H9 (cell line): Measurements from ENCODE around the gene C19orf85. TPM values are rescaled to one million over a fixed set of nuclear protein-coding genes. Genes with fewer than 3 reads are reported as not detected.
A peak's percentile ranks its signal among the peaks of the same experiment; 100 is the strongest.

Source experiments
- DNase-seq: peaks from one replicate; pipeline ENCODE4 v3.0.0-alpha.2; 2017
- H2AFZ ChIP-seq: one replicate; pipeline ENCODE4 v1.6.1; 2013; ENCODE audit warnings: mild to moderate bottlenecking, low read length, control low read depth, moderate library complexity
- H2AK5ac ChIP-seq: 2 replicates; pipeline ENCODE4 v1.6.1; 2013; ENCODE audit warnings: low read length, control low read depth, mixed read lengths; ENCODE audit not compliant: insufficient read length
- H2BK120ac ChIP-seq: one replicate; pipeline ENCODE4 v1.6.1; 2013; ENCODE audit warnings: low read depth, mild to moderate bottlenecking, low read length, control low read depth, inconsistent platforms; ENCODE audit not compliant: poor library complexity, severe bottlenecking
- H2BK12ac ChIP-seq: 2 replicates; pipeline ENCODE4 v1.6.1; 2013; ENCODE audit warnings: low read length, control low read depth, mixed read lengths, low read depth; ENCODE audit not compliant: insufficient read length
- H2BK15ac ChIP-seq: 2 replicates; pipeline ENCODE4 v1.6.1; 2013; ENCODE audit warnings: low read depth, low read length, control low read depth
- H2BK20ac ChIP-seq: one replicate; pipeline ENCODE4 v1.6.1; 2013; ENCODE audit warnings: low read depth, mild to moderate bottlenecking, low read length, control low read depth, inconsistent platforms; ENCODE audit not compliant: poor library complexity, severe bottlenecking
- H2BK5ac ChIP-seq: 2 replicates; pipeline ENCODE4 v1.6.1; 2013; ENCODE audit warnings: low read length, control low read depth, mixed read lengths; ENCODE audit not compliant: insufficient read length
- H3K14ac ChIP-seq: 2 replicates; pipeline ENCODE4 v1.6.1; 2013; ENCODE audit warnings: low read length, control low read depth; ENCODE audit not compliant: insufficient read depth
- H3K18ac ChIP-seq: 2 replicates; pipeline ENCODE4 v1.6.1; 2013; ENCODE audit warnings: low read depth, mild to moderate bottlenecking, mixed read lengths, low read length, control low read depth; ENCODE audit not compliant: insufficient read length
- H3K23ac ChIP-seq: 2 replicates; pipeline ENCODE4 v1.6.1; 2013; ENCODE audit warnings: low read length, control low read depth, mixed read lengths, low read depth; ENCODE audit not compliant: insufficient read length
- H3K23me2 ChIP-seq: 2 replicates; pipeline ENCODE4 v1.6.1; 2013; ENCODE audit warnings: low read depth, mild to moderate bottlenecking, mixed read lengths, low read length, control low read depth; ENCODE audit not compliant: insufficient read length, poor library complexity, severe bottlenecking
- H3K27ac ChIP-seq: 2 replicates; pipeline ENCODE4 v1.5.1; 2013; ENCODE audit warnings: low read length, control low read depth, mixed read lengths, low read depth; ENCODE audit not compliant: insufficient read length
- H3K27me3 ChIP-seq: 2 replicates; pipeline ENCODE4 v1.6.1; 2013; ENCODE audit warnings: low read length, control low read depth, inconsistent platforms; ENCODE audit not compliant: insufficient read depth
- H3K4ac ChIP-seq: 2 replicates; pipeline ENCODE4 v1.6.1; 2013; ENCODE audit warnings: low read depth, mild to moderate bottlenecking, control low read depth, inconsistent platforms, low read length, moderate library complexity
- H3K4me1 ChIP-seq: 2 replicates; pipeline ENCODE4 v1.6.1; 2013; ENCODE audit warnings: low read length, control low read depth, inconsistent platforms; ENCODE audit not compliant: insufficient read depth
- H3K4me2 ChIP-seq: 2 replicates; pipeline ENCODE4 v1.6.1; 2013; ENCODE audit warnings: low read length, control low read depth, mixed read lengths; ENCODE audit not compliant: insufficient read length, insufficient read depth
- H3K56ac ChIP-seq: 2 replicates; pipeline ENCODE4 v1.6.1; 2013; ENCODE audit warnings: low read depth, mild to moderate bottlenecking, mixed read lengths, low read length, control low read depth; ENCODE audit not compliant: insufficient read length
- H3K79me1 ChIP-seq: 2 replicates; pipeline ENCODE4 v1.6.1; 2013; ENCODE audit warnings: low read depth, mild to moderate bottlenecking, moderate library complexity, low read length, control low read depth, inconsistent platforms; ENCODE audit not compliant: insufficient read depth, poor library complexity, severe bottlenecking
- H3K79me2 ChIP-seq: 2 replicates; pipeline ENCODE4 v1.6.1; 2013; ENCODE audit warnings: low read length, control low read depth, inconsistent platforms; ENCODE audit not compliant: insufficient read depth
- H3K9ac ChIP-seq: 2 replicates; pipeline ENCODE4 v1.6.1; 2013; ENCODE audit warnings: low read length, control low read depth, mixed read lengths; ENCODE audit not compliant: insufficient read length; ENCODE audit errors: extremely low read depth
- H3K9me3 ChIP-seq: one replicate; pipeline ENCODE4 v1.6.1; 2013; ENCODE audit warnings: low read depth, low read length, inconsistent platforms; ENCODE audit not compliant: control insufficient read depth
- H3T11ph ChIP-seq: one replicate; pipeline ENCODE4 v1.6.1; 2013; ENCODE audit warnings: mild to moderate bottlenecking, low read length, control low read depth, inconsistent platforms
- H4K20me1 ChIP-seq: one replicate; pipeline ENCODE4 v1.6.1; 2013; ENCODE audit not compliant: control insufficient read depth, insufficient read length, insufficient read depth
- H4K5ac ChIP-seq: 2 replicates; pipeline ENCODE4 v1.6.1; 2013; ENCODE audit warnings: low read depth, mild to moderate bottlenecking, mixed read lengths, low read length, control low read depth; ENCODE audit not compliant: insufficient read length
- H4K8ac ChIP-seq: replicated peaks from 2 replicates; pipeline ENCODE4 v1.6.1; 2013; ENCODE audit warnings: low read length, control low read depth, mixed read lengths, low read depth; ENCODE audit not compliant: insufficient read length
- H4K91ac ChIP-seq: 2 replicates; pipeline ENCODE4 v1.6.1; 2013; ENCODE audit warnings: low read depth, mild to moderate bottlenecking, moderate library complexity, mixed read lengths, low read length, control low read depth; ENCODE audit not compliant: insufficient read length
- H3K27ac Mint-ChIP-seq, 3 experiments: 2 replicates in 2 of 3; 3 replicates in 1 of 3; pipeline ENCODE4 v1.8.0; 2020 to 2021; ENCODE audit warnings: mixed read lengths in 3 of 3, mild to moderate bottlenecking in 1 of 3, moderate library complexity in 1 of 3
- H3K27me3 Mint-ChIP-seq: 2 replicates; pipeline ENCODE4 v1.8.0; 2021; ENCODE audit warnings: low read depth, mild to moderate bottlenecking, moderate library complexity, mixed read lengths
- H3K36me3 Mint-ChIP-seq, 3 experiments: 2 replicates in 2 of 3; 3 replicates in 1 of 3; pipeline ENCODE4 v1.8.0; 2020 to 2021; ENCODE audit warnings: low read depth in 3 of 3, mixed read lengths in 3 of 3; ENCODE audit not compliant: insufficient read depth in 1 of 3
- H3K4me1 Mint-ChIP-seq, 2 experiments: 2 replicates each; pipeline ENCODE4 v1.8.0; 2020; ENCODE audit warnings: mixed read lengths in 2 of 2
- H3K4me3 Mint-ChIP-seq, 2 experiments: 2 replicates in 1 of 2; 3 replicates in 1 of 2; pipeline ENCODE4 v1.8.0; 2020 to 2021; ENCODE audit warnings: mild to moderate bottlenecking in 2 of 2, mixed read lengths in 2 of 2, moderate library complexity in 1 of 2
- H3K9me3 Mint-ChIP-seq, 2 experiments: 2 replicates in 1 of 2; 3 replicates in 1 of 2; pipeline ENCODE4 v1.8.0; 2020; ENCODE audit warnings: mild to moderate bottlenecking in 2 of 2, mixed read lengths in 2 of 2, moderate library complexity in 1 of 2
- WGBS: extraction: QIAGEN DNeasy Blood & Tissue Kit; methylation state at CpG from one replicate; pipeline ENCODE4 v1.1.7; 2013; ENCODE audit warnings: missing lambda C conversion rate, low lambda C conversion rate, mixed read lengths; ENCODE audit not compliant: insufficient read length; ENCODE audit errors: extremely low coverage; 5-methylcytosine and 5-hydroxymethylcytosine counted together
- total RNA-seq: library from RNA; stranded (reverse); gene quantifications from 2 replicates; pipeline ENCODE4 v1.2.1, GENCODE V29; 2021
- TF ChIP-seq, protein P1 (sequence below): fragments of 200-600 bp; sonication (generic); conservative IDR thresholded peaks from 3 replicates; pipeline ENCODE4 v1.8.0; 2021; ENCODE audit warnings: antibody characterized with exemption, mild to moderate bottlenecking

C19orf85 gene
- total RNA-seq, 1 experiment from 2014 or later = 1.2 TPM

DNA sequence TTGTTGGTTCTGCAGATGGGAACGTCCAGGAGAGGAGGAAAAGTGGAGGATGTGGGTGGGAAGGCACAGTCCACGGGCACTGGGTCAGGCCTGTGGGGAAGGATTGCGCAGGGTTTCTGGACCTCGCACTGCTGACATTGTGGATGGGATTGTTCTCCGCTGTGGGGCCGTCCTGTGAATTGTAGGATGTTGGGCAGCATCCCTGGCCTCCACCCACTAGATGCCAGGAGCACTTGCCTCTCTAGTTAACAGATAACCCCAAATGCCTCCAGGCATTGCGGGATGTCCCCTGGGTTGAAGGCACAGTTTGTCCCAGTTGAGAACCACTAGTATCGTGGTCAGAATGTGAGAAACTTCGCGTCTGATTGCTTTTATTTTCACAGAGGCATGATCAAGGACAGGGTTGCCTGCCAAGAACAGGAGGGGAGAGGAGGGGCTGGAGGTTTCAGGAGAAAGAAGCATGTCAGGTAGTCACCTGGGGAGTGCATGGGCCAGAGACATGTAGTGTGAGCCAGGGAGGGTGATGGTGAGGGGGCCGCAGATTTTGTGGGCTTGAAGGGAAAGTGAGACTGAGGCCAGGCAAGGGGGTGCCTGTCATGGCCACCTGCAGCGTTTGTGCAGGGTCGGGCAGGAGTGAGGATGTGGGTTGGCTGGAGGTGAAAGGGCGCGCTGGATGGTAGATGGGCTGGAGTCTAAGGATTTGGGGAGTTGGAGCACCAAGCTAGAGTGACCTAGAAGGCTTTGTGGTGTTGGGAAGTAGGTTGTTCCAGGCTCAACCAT lies 15.1 kb upstream of the C19orf85 start:
- no peak overlapping the region for H2AFZ ChIP-seq
- H3K27me3 ChIP-seq = no peaks in the 10 kb centered on the region
- no peak overlapping the region for H3K27ac ChIP-seq
- no CpG with 5 or more reads among the region's 15 CpGs for WGBS
- Mint-ChIP-seq H3K4me3 (peak overlapping the region; percentile 2 to 22; a peak in 3 of 5 replicates), H3K4me1 (peaks cover 13 to 46% of the 10 kb centered on the region in 2 experiments), H3K36me3 (peaks cover 2 to 19% (median 3%) of the 10 kb centered on the region in 3 experiments; a peak in 6 of 7 replicates), H3K27ac (peak overlapping the region; percentile 15 to 22 (median 17); a peak in 5 of 7 replicates), H3K9me3 (no peaks in the 10 kb centered on the region), H3K27me3 (no peaks in the 10 kb centered on the region)
- no peak for DNase-seq
- no peak overlapping the region for H3K4me2 ChIP-seq
- no peaks in the 10 kb centered on the region for H4K20me1 ChIP-seq
- H2AK5ac ChIP-seq = no peak overlapping the region
- H2BK15ac ChIP-seq = no peak overlapping the region
- TF ChIP-seq, protein P1, sequence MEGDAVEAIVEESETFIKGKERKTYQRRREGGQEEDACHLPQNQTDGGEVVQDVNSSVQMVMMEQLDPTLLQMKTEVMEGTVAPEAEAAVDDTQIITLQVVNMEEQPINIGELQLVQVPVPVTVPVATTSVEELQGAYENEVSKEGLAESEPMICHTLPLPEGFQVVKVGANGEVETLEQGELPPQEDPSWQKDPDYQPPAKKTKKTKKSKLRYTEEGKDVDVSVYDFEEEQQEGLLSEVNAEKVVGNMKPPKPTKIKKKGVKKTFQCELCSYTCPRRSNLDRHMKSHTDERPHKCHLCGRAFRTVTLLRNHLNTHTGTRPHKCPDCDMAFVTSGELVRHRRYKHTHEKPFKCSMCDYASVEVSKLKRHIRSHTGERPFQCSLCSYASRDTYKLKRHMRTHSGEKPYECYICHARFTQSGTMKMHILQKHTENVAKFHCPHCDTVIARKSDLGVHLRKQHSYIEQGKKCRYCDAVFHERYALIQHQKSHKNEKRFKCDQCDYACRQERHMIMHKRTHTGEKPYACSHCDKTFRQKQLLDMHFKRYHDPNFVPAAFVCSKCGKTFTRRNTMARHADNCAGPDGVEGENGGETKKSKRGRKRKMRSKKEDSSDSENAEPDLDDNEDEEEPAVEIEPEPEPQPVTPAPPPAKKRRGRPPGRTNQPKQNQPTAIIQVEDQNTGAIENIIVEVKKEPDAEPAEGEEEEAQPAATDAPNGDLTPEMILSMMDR = no peak
- H2BK20ac ChIP-seq = no peak overlapping the region
- H3K23me2 ChIP-seq = peaks cover 5% of the 10 kb centered on the region
- H2BK12ac ChIP-seq = no peak overlapping the region
- no peak overlapping the region for H2BK5ac ChIP-seq
- H3K4me1 ChIP-seq = no peaks in the 10 kb centered on the region
- H4K5ac ChIP-seq = no peak overlapping the region
- H3K56ac ChIP-seq = no peak overlapping the region
- H3T11ph ChIP-seq = no peak overlapping the region
- H2BK120ac ChIP-seq = no peak overlapping the region
- H3K23ac ChIP-seq = no peak overlapping the region
- no peak overlapping the region for H3K4ac ChIP-seq
- H3K79me2 ChIP-seq = no peaks in the 10 kb centered on the region
- H3K18ac ChIP-seq = no peak overlapping the region
- no peak overlapping the region for H3K14ac ChIP-seq
- H3K79me1 ChIP-seq = no peaks in the 10 kb centered on the region
- H3K9ac ChIP-seq = no peak overlapping the region
- H4K91ac ChIP-seq = no peak overlapping the region
- H3K9me3 ChIP-seq = no peaks in the 10 kb centered on the region
- H4K8ac ChIP-seq = no peak overlapping the region
